K562 (cell line): ENCODE results near the gene SLC24A2. TPM values are rescaled to one million over a fixed set of nuclear protein-coding genes. Genes with fewer than 3 reads are reported as not detected.

Experiments used
- ATAC-seq: fragments of 200-7000 bp; cut with Tn5 transposase; 3 replicates; pipeline ENCODE4 v1.9.1; 2020; ENCODE audit warnings: moderate library complexity
- BruUV-seq: library from RNA; stranded (reverse); fragments of 400-500 nt; replicated peaks from 2 replicates; lab custom pipeline; 2021; lab: Mats Ljungman, UMichigan
- CTCF ChIA-PET: fragments of 300-600 bp; formaldehyde crosslinking; extraction: SDS; loops from one replicate; lab custom pipeline; 2021; ENCODE audit warnings: low intra/inter-chr PET ratio; lab: Yijun Ruan, JAX
- POLR2A ChIA-PET: fragments of 300-600, 350-650 bp; sonication (Branson Sonifier 250); formaldehyde crosslinking; extraction: SDS; loops from one replicate; lab custom pipeline; 2021; ENCODE audit warnings: antibody characterized with exemption, inconsistent platforms; lab: Yijun Ruan, JAX
- DNase-seq, 4 experiments: peaks; one replicate each; pipeline versions ENCODE4 v3.0.0 to v3.0.0-alpha.2; 2011 to 2018; ENCODE audit warnings: low spot score in 3 of 4, mixed read lengths in 3 of 4; ENCODE audit errors: extremely low read depth in 1 of 4
- FAIRE-seq: peaks from 2 replicates; lab custom pipeline; 2011; peaks lifted over from hg19 to GRCh38; lab: Jason Lieb, UNC
- H2AFZ ChIP-seq: 2 replicates; pipeline ENCODE4 v1.6.0; 2011; ENCODE audit warnings: low read depth, low read length, control low read depth, inconsistent platforms
- H3K27ac ChIP-seq: fragments of 200-600 bp; 3 replicates; pipeline ENCODE4 v1.8.0; 2011; ENCODE audit warnings: low read depth, mild to moderate bottlenecking, control low read depth, inconsistent platforms, low read length, moderate library complexity, mixed read lengths; ENCODE audit errors: extremely low read depth
- H3K27me3 ChIP-seq, 2 experiments: fragments of 300-600 bp in 1 of 2; 2 replicates in 1 of 2; 3 replicates in 1 of 2; pipeline versions ENCODE4 v1.6.0 to v1.8.0; 2011; ENCODE audit warnings: inconsistent platforms in 2 of 2, low read length in 2 of 2, mild to moderate bottlenecking in 1 of 2, mixed read lengths in 1 of 2, moderate library complexity in 1 of 2; ENCODE audit not compliant: control insufficient read depth in 2 of 2, insufficient read depth in 2 of 2
- H3K36me3 ChIP-seq: fragments of 300-600 bp; 3 replicates; pipeline ENCODE4 v1.8.0; 2011; ENCODE audit warnings: mild to moderate bottlenecking, low read length, inconsistent platforms; ENCODE audit not compliant: control insufficient read depth, insufficient read depth
- H3K4me1 ChIP-seq, 2 experiments: fragments of 200-600 bp in 1 of 2; replicated peaks in 1 of 2; 2 replicates in 1 of 2; 3 replicates in 1 of 2; pipeline versions ENCODE4 v1.5.1 to v1.8.0; 2011; ENCODE audit warnings: inconsistent platforms in 2 of 2, low read length in 2 of 2, mild to moderate bottlenecking in 1 of 2, mixed read lengths in 1 of 2, moderate library complexity in 1 of 2; ENCODE audit not compliant: control insufficient read depth in 2 of 2, insufficient read depth in 2 of 2
- H3K4me2 ChIP-seq: 2 replicates; pipeline ENCODE4 v1.6.1; 2011; ENCODE audit warnings: low read length, control low read depth, inconsistent platforms, mixed read lengths; ENCODE audit not compliant: insufficient read depth
- H3K4me3 ChIP-seq: fragments of 200-600 bp; sonication (generic), shearing (Covaris generic); 2 replicates; pipeline ENCODE4 v1.5.1; 2016; ENCODE audit warnings: control low read depth, inconsistent platforms
- H3K79me2 ChIP-seq: fragments of 200-600 bp; 3 replicates; pipeline ENCODE4 v1.8.0; 2011; ENCODE audit warnings: low read length, inconsistent platforms; ENCODE audit not compliant: control insufficient read depth, insufficient read depth
- H3K9ac ChIP-seq, 2 experiments: 2 replicates each; pipeline versions ENCODE4 v1.6.0 to v1.6.1; 2011; ENCODE audit warnings: low read depth in 2 of 2, low read length in 2 of 2, control low read depth in 1 of 2, inconsistent platforms in 1 of 2, mild to moderate bottlenecking in 1 of 2, mixed read lengths in 1 of 2; ENCODE audit not compliant: insufficient read depth in 1 of 2
- H3K9me1 ChIP-seq: one replicate; pipeline ENCODE4 v1.6.0; 2011; ENCODE audit warnings: inconsistent platforms, mild to moderate bottlenecking, low read length, moderate library complexity; ENCODE audit not compliant: control insufficient read depth, insufficient read depth
- H3K9me3 ChIP-seq: replicated peaks from 2 replicates; pipeline ENCODE4 v1.5.1; 2011; ENCODE audit warnings: low read depth, low read length, inconsistent platforms; ENCODE audit not compliant: control insufficient read depth, insufficient read depth
- H4K20me1 ChIP-seq: replicated peaks from 2 replicates; pipeline ENCODE4 v1.6.1; 2011; ENCODE audit warnings: low read length, inconsistent platforms, mixed read lengths; ENCODE audit not compliant: control insufficient read depth, insufficient read depth
- BACH1 ChIP-seq: fragments of 200-800 bp; sonication (Bioruptor generic); IDR thresholded peaks from 2 replicates; pipeline ENCODE4 v1.6.1; 2016; ENCODE audit warnings: missing genetic modification characterization, missing compliant biosample characterization
- HLTF ChIP-seq: fragments of 450-650 bp; IDR thresholded peaks from 2 replicates; pipeline ENCODE4 v1.6.1; 2016
- IRF1 ChIP-seq: sonication (generic); formaldehyde crosslinking; IDR thresholded peaks from 2 replicates; pipeline ENCODE4 v1.8.0; 2022; ENCODE audit warnings: missing genetic modification reagents, mild to moderate bottlenecking, borderline replicate concordance
- MCM3 ChIP-seq: fragments of 450-650 bp; IDR thresholded peaks from 2 replicates; pipeline ENCODE4 v1.6.1; 2016
- MYC ChIP-seq, 2 experiments: fragments of 250-450 bp in 1 of 2; sonication (Bioruptor Pico) in 1 of 2; IDR thresholded peaks; 2 replicates each; pipeline versions ENCODE4 v1.5.1 to v1.6.1; 2012 to 2021; ENCODE audit warnings: low read depth in 2 of 2, borderline replicate concordance in 1 of 2, improper control_type of control experiment in 1 of 2, low read length in 1 of 2, mild to moderate bottlenecking in 1 of 2, moderate library complexity in 1 of 2
- PHB2 ChIP-seq: fragments of 450-650 bp; IDR thresholded peaks from 2 replicates; pipeline ENCODE4 v1.6.1; 2017; ENCODE audit warnings: low read depth
- PRPF4 ChIP-seq: fragments of 200-400 bp; formaldehyde crosslinking; IDR thresholded peaks from one replicate; pipeline ENCODE4 v1.6.1; 2017; ENCODE audit warnings: low read length, low read depth, mild to moderate bottlenecking; ENCODE audit not compliant: insufficient read depth, poor library complexity, severe bottlenecking
- PYGO2 ChIP-seq: fragments of 450-650 bp; IDR thresholded peaks from 2 replicates; pipeline ENCODE4 v1.6.1; 2016; ENCODE audit warnings: mild to moderate bottlenecking, missing genetic modification characterization, moderate library complexity, missing compliant biosample characterization
- RCOR1 ChIP-seq, 2 experiments: IDR thresholded peaks; 2 replicates each; pipeline ENCODE4 v1.6.1; 2012; ENCODE audit warnings: low read depth in 2 of 2, low read length in 2 of 2, borderline replicate concordance in 1 of 2, improper control_type of control experiment in 1 of 2
- SIN3A ChIP-seq, 2 experiments: fragments of 150-350 bp in 1 of 2; IDR thresholded peaks; 2 replicates each; pipeline ENCODE4 v1.6.1; 2011 to 2016; ENCODE audit warnings: borderline replicate concordance in 2 of 2, low read depth in 2 of 2, low read length in 2 of 2, mild to moderate bottlenecking in 2 of 2, moderate library complexity in 2 of 2; ENCODE audit not compliant: control insufficient read depth in 1 of 2
- SP2 ChIP-seq: IDR thresholded peaks from 2 replicates; pipeline ENCODE4 v1.6.1; 2011; ENCODE audit warnings: mild to moderate bottlenecking, low read depth, low read length, moderate library complexity; ENCODE audit not compliant: poor library complexity, severe bottlenecking; ENCODE audit errors: extremely low read depth
- SRSF9 ChIP-seq: fragments of 200-400 bp; formaldehyde crosslinking; IDR thresholded peaks from 2 replicates; pipeline ENCODE4 v1.6.1; 2017; ENCODE audit warnings: low read depth, low read length, borderline replicate concordance
- TCF7L2 ChIP-seq: fragments of 150-350 bp; IDR thresholded peaks from 2 replicates; pipeline ENCODE4 v1.6.1; 2016; ENCODE audit warnings: low read depth, mild to moderate bottlenecking, low read length, moderate library complexity
- WGBS: fragments of 100-300 bp; shearing (Covaris generic); methylation state at CpG from one replicate; pipeline ENCODE4 v1.1.6; 2016; ENCODE audit warnings: low coverage, mixed read lengths; ENCODE audit not compliant: insufficient coverage; ENCODE audit errors: missing lambda C conversion rate; 5-methylcytosine and 5-hydroxymethylcytosine counted together
- in situ Hi-C: fragments of 300-500 bp; cut with MboI; formaldehyde crosslinking; loops from 4 replicates; pipeline ENCODE4 v1.15.0; 2018; ENCODE audit warnings: inconsistent platforms, mixed read lengths
- intact Hi-C: fragments of 100-400 bp; cut with micrococcal nuclease; formaldehyde crosslinking; loops from 2 replicates; pipeline ENCODE4 v1.14.2; 2022
- polyA plus RNA-seq, 8 experiments: library from polyadenylated mRNA; depleted of rRNA in 4 of 8; stranded (reverse) in 5 of 8; unstranded in 3 of 8; fragments of >200 nt; fragmentation: Nextera tagmentation in 2 of 8; fragmentation: Illumina TruSeq in 1 of 8; extraction: Ambion mirVana in 2 of 8; extraction: Trizol in 1 of 8; gene quantifications; 2 replicates each; pipeline versions ENCODE4 v1.2.1 to v1.2.3, GENCODE V29; 2011 to 2014; ENCODE audit warnings: inconsistent platforms in 1 of 8, missing spikeins in 1 of 8
- total RNA-seq, 7 experiments: library from RNA; depleted of rRNA in 6 of 7; stranded (reverse); fragments of >200 nt in 6 of 7; fragmentation: Illumina TruSeq in 2 of 7; extraction: Trizol in 2 of 7; gene quantifications; 2 replicates each; pipeline versions ENCODE4 v1.2.1 to v1.2.3, GENCODE V29; 2011 to 2021; ENCODE audit warnings: low replicate concordance in 1 of 7
- TF ChIP-seq, protein P1 (sequence below), 2 experiments: IDR thresholded peaks; 2 replicates each; pipeline ENCODE4 v1.6.1; 2011; ENCODE audit warnings: borderline replicate concordance in 1 of 2, control low read depth in 1 of 2, low read depth in 1 of 2, low read length in 1 of 2, mild to moderate bottlenecking in 1 of 2, mixed read lengths in 1 of 2, moderate library complexity in 1 of 2; ENCODE audit not compliant: insufficient read depth in 1 of 2, insufficient read length in 1 of 2, poor library complexity in 1 of 2, severe bottlenecking in 1 of 2; ENCODE audit errors: extremely low read depth in 1 of 2

SLC24A2 gene
- total and polyA plus RNA-seq, 9 of the 15 experiments (the other 6 are each of a cell fraction or from before 2014, with no cell fraction given) = 0.04 to 0.40 (median 0.09) TPM

- DNase-seq = no peak
- no peak overlapping the region for H2AFZ ChIP-seq
- H3K27me3 ChIP-seq = no peaks in the 10 kb centered on the region
- WGBS = 15% methylated on average over 3 of the region's 3 CpGs
- FAIRE-seq = no peak
- H3K9me3 ChIP-seq = no peaks in the 10 kb centered on the region
- H3K9me1 ChIP-seq = no peaks in the 10 kb centered on the region
- H3K9ac ChIP-seq = no peak overlapping the region
- BruUV-seq = no TSS peak
- ChIA-PET CTCF (no interaction called here), POLR2A (no interaction called here)
- H3K36me3 ChIP-seq = no peaks in the 10 kb centered on the region
- no peaks in the 10 kb centered on the region for H4K20me1 ChIP-seq
- intact Hi-C loops = no loop called here
- in situ Hi-C loops = no loop called here
- H3K4me3 ChIP-seq = no peak overlapping the region
- no peak overlapping the region for H3K4me2 ChIP-seq
- H3K79me2 ChIP-seq = no peaks in the 10 kb centered on the region
- ATAC-seq = no peak
- TF ChIP-seq PYGO2 = no peak
- no peak for TF ChIP-seq RCOR1 (IDR thresholded peaks at IDR 0.05; ENCODE audit: borderline replicate concordance in 1 of 2, low read depth in 2 of 2, low read length in 2 of 2)
- no peak for TF ChIP-seq BACH1 (tag)
- TF ChIP-seq SIN3A (IDR thresholded peaks at IDR 0.05; ENCODE audit: borderline replicate concordance in 2 of 2, control insufficient read depth in 1 of 2, low read depth in 2 of 2, low read length in 2 of 2) = no peak
- no peak for TF ChIP-seq IRF1 (CRISPR knock-in tag)
- TF ChIP-seq PRPF4 = no peak
- TF ChIP-seq TCF7L2 = no peak
- no peak for TF ChIP-seq MYC (IDR thresholded peaks at IDR 0.05; ENCODE audit: low read depth, low read length)
- no peak for TF ChIP-seq MYC (CRISPR knock-in tag; IDR thresholded peaks at IDR 0.05; ENCODE audit: borderline replicate concordance, low read depth)
- TF ChIP-seq, protein P1, sequence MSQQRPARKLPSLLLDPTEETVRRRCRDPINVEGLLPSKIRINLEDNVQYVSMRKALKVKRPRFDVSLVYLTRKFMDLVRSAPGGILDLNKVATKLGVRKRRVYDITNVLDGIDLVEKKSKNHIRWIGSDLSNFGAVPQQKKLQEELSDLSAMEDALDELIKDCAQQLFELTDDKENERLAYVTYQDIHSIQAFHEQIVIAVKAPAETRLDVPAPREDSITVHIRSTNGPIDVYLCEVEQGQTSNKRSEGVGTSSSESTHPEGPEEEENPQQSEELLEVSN (IDR thresholded peaks at IDR 0.05; ENCODE audit: borderline replicate concordance in 1 of 2, extremely low read depth in 1 of 2, insufficient read depth in 1 of 2, insufficient read length in 1 of 2, low read depth in 1 of 2, low read length in 1 of 2, poor library complexity in 1 of 2, severe bottlenecking in 1 of 2) = no peak
- TF ChIP-seq HLTF = no peak
- no peak for TF ChIP-seq SRSF9
- TF ChIP-seq SP2 = no peak
- TF ChIP-seq PHB2 = no peak
- TF ChIP-seq MCM3 = no peak
- H3K4me1 ChIP-seq = no peaks in the 10 kb centered on the region
- H3K27ac ChIP-seq = no peak overlapping the region
Observed at GRCh38 chr9:19799784-19800183, 10.9 kb upstream of the SLC24A2 start.
